ENCODE measurements around the gene TCEANC. TPM values are rescaled to one million over a fixed set of nuclear protein-coding genes. Genes with fewer than 3 reads are reported as not detected.
A peak's percentile ranks its signal among the peaks of the same experiment; 100 is the strongest.

The TCEANC gene
- total RNA-seq (1 to 10 TPM; 3.3 to 7.2 (median 4.6) TPM), polyA plus RNA-seq (1 to 10 TPM in 1 of 2 donors, under 1 TPM in 1; 0.59 to 3.1 TPM)
- long read RNA-seq, donor 1, partial matches to known transcripts = 1 of 6 reads
- long read RNA-seq, donor 1, other reads (novel, unspliced or antisense) = 5 of 6 reads
- long read RNA-seq, donor 2, partial matches to known transcripts = 1 of 8 reads
- long read RNA-seq, donor 2, other reads (novel, unspliced or antisense) = 6 of 8 reads
- long read RNA-seq, donor 3 = 0 reads

DNA sequence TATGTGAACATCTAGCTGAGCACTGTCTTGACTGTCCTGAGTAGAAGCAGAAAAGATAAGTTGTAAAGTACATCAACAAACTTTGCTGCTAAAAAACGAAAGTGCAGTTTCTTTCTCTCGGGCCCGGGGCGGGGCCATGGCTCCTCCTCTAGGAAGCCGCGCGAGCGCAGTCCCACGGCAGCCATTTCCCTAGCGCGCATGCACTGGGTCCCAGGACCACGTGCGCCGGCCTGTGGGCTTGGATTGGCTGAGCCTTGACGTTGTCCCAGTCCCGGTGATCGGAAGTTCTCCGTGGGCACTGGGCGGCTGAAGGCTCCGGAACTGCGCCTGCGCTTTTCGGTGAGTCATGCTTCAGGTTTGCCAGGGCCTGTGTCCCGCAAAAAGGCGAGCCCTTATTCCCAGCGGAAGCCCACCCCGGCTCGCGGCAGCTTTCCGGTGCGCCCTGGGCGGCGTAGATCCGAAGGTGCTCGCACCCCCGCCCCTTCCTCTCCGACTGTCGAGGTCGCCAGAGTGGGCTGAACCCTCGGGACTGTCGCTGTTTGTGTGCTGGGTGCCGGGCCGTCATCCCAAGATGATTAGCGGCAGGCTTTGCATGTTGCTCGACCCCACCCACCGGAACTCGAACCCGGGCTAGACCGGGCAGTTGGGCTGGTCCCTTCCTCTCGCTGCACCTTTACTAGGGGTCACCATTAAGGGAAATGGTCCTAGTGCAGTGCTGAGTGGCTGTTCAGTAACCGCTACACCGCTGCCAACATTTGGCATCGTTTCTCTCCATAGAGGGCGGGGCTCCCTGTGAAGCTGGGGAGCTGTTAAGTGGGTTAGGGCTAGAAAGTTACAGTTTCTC lies at the start of gene TCEANC:
Gene TCEANC, plus strand, starts transcription at position 292 of the 844 bp plus-strand sequence. CDS start 9,368 bp downstream, outside the sequence.
- Histone ChIP-seq H3K27me3 (peaks cover 0 to 35% (median 0%) of the 10 kb centered on the region in 7 donors), H3K9me3 (no peaks in the 10 kb centered on the region), H3K4me1 (peaks cover 0 to 26% (median 12%) of the 10 kb centered on the region in 9 donors), H3K4me3 (peak within 1 kb of the TSS; percentile 43 to 73 (median 66)), H3K36me3 (peaks cover 0 to 18% (median 0%) of the 10 kb centered on the region in 9 donors), H3K27ac (peak within 1 kb of the TSS; percentile 87 to 96 (median 94))
- 0 to 1% methylated on average over 45 to 54 of the region's 54 CpGs for WGBS, 2 donors
- DNase-seq (peak; percentile 93 to 94), ATAC-seq (peak; percentile 99 to 100 (median 100))
- intact Hi-C loops (cut with DNase I) = loop anchor here in 4 of 10 donors (5.0 to 10.0 kb wide), 3 partner anchors 79 to 372 kb away; partner anchors contain the start of genes OFD1 (in 2 of the 4), TRAPPC2 (in 2 of the 4) and GEMIN8 (in 1 of the 4)
- TF ChIP-seq, protein P1, sequence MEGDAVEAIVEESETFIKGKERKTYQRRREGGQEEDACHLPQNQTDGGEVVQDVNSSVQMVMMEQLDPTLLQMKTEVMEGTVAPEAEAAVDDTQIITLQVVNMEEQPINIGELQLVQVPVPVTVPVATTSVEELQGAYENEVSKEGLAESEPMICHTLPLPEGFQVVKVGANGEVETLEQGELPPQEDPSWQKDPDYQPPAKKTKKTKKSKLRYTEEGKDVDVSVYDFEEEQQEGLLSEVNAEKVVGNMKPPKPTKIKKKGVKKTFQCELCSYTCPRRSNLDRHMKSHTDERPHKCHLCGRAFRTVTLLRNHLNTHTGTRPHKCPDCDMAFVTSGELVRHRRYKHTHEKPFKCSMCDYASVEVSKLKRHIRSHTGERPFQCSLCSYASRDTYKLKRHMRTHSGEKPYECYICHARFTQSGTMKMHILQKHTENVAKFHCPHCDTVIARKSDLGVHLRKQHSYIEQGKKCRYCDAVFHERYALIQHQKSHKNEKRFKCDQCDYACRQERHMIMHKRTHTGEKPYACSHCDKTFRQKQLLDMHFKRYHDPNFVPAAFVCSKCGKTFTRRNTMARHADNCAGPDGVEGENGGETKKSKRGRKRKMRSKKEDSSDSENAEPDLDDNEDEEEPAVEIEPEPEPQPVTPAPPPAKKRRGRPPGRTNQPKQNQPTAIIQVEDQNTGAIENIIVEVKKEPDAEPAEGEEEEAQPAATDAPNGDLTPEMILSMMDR (IDR thresholded peaks at IDR 0.05) = no peak

DNA sequence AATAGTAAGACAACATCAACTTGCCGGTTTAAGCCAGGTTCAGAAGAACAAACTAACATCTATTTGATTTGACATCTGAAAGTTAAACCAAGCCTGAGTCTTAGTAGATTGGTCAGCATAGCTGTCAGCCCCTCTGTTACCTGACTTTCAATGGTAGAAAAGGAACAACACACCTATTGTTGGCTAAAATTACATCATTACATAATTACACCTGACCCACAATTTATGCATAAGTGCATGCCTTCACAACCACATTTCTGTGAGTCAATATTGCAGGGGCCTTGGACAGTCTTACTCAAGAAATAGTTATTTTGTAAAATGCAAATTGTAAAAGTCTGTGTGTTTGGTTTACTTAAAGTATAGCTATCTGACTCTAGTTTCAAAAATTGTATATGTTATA lies 47.3 kb upstream of the TCEANC start:
- intact Hi-C loops (cut with DNase I) = no loop called here
- H3K27ac ChIP-seq = no peak overlapping the region
- H3K9me3 ChIP-seq = no peaks in the 10 kb centered on the region
- 82 to 95% methylated on average over 1 of the region's 1 CpG for WGBS, 2 donors
- peaks cover 0 to 65% (median 0%) of the 10 kb centered on the region in 7 donors for H3K27me3 ChIP-seq
- H3K4me3 ChIP-seq = no peak overlapping the region
- TF ChIP-seq, protein P1 (IDR thresholded peaks at IDR 0.05) = no peak
- DNase-seq (no peak), ATAC-seq (no peak)
- H3K4me1 ChIP-seq = no peaks in the 10 kb centered on the region
- H3K36me3 ChIP-seq = no peaks in the 10 kb centered on the region

DNA sequence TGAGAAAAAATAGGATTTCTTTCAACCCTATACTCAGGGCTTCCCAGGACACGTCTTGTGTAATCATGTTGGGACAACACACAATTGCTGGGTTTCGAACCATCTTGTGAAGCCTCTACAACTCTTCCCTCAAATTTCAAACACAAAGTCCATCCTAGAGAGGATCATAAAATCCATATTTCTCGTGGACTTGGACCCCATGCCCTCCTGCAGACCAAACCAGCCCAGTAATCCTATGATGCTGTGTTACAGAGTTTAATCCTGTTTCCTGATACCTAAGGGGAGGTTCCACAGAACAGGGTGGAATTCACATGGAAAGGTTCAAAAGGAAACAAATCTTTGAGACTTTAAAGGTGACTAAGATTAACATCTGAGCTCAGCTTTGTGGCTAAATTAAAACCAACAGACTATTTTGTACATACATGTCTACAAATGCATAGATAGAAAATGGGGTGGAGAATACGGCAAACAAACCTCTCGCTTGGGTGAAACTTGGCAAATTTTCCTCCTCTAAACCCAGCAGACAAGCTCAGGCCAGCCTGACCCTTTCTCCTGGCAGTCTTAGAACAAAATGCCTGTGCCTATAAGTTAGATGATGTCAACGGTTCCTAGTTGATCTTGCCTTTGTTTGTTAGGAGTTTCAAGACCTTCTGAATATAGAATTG lies 45.5 kb upstream of the TCEANC start:
- Histone ChIP-seq H3K4me3 (no peak overlapping the region), H3K27me3 (peaks cover 0 to 60% (median 0%) of the 10 kb centered on the region in 7 donors), H3K36me3 (no peaks in the 10 kb centered on the region), H3K9me3 (no peaks in the 10 kb centered on the region), H3K4me1 (no peaks in the 10 kb centered on the region), H3K27ac (no peak overlapping the region)
- ATAC-seq (no peak), DNase-seq (no peak)
- TF ChIP-seq, protein P1 (IDR thresholded peaks at IDR 0.05) = no peak
- 86 to 89% methylated on average over 6 of the region's 6 CpGs for whole genome bisulfite sequencing, 2 donors
- intact Hi-C loops (cut with DNase I) = no loop called here

- Histone ChIP-seq H3K4me1 (no peaks in the 10 kb centered on the region), H3K4me3 (no peak overlapping the region), H3K27ac (no peak overlapping the region), H3K27me3 (peaks cover 0 to 55% (median 0%) of the 10 kb centered on the region in 7 donors), H3K9me3 (no peaks in the 10 kb centered on the region), H3K36me3 (no peaks in the 10 kb centered on the region)
- TF ChIP-seq, protein P1 (IDR thresholded peaks at IDR 0.05) = no peak
- intact Hi-C loops (cut with DNase I) = no loop called here
- DNase-seq (no peak), ATAC-seq (no peak)
- 38 to 55% methylated on average over 2 of the region's 2 CpGs for WGBS, 2 donors
Observed at GRCh38 chrX:13607996-13608365, 45.0 kb upstream of the TCEANC start.
